Fibroblast of skin of abdomen (primary cell): ENCODE results near the gene RNF113B. TPM values are rescaled to one million over a fixed set of nuclear protein-coding genes. Genes with fewer than 3 reads are reported as not detected.

Experiments used
- DNase-seq: peaks from one replicate; pipeline ENCODE4 v3.0.0-alpha.2; 2013
- polyA plus RNA-seq, 2 experiments: library from polyadenylated mRNA; unstranded; fragments of 120-200 nt; gene quantifications; one replicate each; pipeline ENCODE4 v1.2.1, GENCODE V29; 2013; ENCODE audit not compliant: insufficient read length in 2 of 2

Gene RNF113B
- not detected for polyA plus RNA-seq (2013, experiment 1 of 2; ENCODE audit: insufficient read length)
- not detected for polyA plus RNA-seq (2013, experiment 2 of 2; ENCODE audit: insufficient read length)

DNA sequence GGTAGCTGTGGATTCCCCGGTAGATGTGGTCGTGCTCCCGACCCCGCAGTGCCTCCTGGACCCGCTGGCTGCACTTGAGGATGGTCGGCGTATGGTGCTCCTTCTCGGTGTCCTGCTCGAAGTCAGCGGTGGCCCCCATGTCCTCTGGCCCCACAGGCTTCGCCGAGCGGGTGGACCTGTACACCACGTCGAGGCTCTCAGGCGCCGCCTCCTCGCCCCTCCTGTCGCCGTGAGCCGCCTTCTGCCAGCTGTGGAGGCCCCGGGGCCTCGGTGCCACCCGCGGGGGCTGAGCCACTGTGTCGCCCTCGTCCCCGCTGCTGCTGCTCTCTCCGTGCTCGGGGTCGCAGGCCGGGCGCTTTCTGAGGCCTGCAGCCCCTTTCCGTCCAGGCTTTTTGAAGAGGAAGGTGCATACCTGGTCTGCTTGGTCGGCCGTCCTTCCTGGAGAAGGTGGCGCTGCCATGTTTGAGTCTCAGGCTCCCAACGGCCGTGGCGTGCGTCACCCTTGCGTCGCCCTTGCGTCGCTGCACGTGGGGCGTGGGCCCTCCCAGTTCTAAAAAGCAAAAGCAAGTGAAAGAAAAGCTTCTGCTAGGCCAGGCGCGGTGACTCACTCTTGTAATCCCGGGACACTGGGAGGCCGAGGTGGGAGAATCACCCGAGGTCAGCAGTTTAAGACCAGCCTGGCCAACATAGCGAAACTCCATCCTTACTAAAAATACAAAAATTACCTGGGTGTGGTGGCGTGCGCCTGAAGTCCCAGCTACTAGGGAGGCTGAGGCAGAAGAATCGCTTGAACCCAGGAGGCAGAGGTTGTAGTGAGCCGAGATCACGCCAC is at the start of gene RNF113B:
Gene RNF113B (minus strand): TSS at position 493 of the 832 bp plus-strand sequence. CDS start 33 bp downstream, at position 460.
- DNase-seq = no peak

DNA sequence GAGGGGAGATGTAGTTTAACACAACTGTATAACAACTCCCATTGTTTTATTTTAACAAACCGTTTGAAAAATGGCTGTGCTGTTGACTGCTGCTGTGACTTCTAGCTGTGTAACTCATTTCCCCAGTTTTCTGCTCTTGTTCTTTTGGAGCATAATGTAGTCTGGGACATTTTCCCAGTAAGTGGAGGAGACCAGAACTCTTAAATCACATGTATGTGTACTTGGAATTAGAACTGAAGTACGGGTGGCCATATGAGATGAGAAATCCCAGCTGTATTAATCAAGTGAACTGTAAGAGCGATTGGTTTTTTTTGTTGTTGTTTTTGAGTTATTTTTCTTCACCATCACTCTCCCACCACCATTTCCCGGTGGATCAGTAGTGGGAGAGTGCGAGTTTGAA is 49.4 kb upstream of the RNF113B start:
- DNase-seq = no peak

DNA sequence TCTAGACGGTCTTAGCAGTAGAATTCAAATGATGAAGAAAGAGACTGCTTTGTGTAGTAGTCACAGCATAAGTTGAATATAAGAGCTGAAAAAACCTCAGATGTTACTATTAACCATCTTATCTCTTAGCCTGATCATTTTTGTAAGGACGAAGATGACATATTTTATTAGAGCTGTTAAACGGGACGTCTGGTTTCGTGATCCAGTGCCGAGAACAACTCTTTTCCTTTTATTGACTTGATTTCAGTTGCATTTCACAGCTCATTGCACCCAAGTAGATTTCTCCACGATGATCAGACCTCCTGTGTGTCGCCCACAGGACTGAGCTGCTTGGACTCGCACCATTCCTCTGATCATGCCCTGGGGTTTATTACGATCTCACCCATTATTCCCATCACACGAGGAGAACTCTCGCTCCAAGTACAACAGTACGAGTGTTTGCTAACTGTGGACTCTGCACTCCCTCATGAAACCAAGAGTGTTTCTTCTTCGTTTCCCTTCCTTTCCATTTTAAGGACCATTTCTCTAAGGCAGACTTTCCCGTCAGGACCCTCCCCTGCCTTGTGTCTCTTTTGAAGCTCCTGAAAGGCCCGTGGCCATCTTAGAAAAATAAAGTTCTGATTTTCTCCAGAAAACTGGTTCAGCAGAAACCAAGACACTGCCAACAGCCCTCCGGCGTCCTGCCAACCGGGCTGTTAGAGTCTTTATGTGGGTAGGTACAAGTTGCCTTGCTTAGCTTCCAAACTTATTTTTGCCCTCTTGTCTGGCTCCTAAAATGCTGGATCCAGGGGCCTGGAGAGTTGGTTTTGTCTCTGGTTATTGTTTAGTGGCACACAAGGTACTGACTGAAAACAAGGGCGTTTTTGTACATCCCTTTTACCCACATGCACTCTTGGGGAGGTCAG is 48.2 kb upstream of the RNF113B start:
- no peak for DNase-seq

DNA sequence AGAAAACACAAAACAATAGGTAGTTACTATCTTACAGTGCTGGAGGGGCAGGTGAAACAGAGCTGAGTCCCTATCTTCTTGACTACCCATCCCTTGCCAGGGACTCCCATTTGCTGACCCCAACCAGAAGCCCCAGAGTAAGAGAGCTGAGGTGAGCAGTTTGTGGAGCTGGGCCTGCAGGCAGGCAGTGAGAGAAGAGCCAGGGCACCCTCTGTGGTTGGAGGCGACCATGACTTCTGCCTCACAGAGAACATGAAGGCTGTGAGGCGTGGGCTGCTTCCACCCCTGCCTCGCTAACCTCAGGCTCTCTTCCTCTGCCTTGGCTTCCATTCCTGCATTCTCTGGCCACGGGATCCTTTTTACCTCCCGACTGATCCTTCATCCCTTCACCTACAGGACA is 47.5 kb upstream of the RNF113B start:
- DNase-seq = no peak

DNA sequence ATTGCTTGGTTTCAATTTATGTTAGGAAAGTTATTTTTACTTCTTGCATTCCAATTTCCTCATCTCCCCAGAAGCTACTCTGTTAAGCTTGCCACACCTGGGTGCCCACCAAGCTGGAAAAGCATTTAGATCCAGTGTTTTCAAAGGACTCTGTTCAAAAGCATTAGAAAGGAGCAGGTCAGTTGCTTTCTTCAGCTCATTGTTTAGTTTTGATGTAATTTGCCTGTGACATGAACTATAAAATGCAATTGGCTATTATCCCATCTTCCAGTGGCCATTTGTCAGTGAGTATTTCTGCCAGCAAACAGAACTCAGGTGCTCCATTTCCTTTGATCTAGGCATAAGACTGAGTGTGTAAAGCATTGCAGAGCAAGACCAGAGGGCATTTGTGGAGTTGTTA is 46.7 kb upstream of the RNF113B start:
- no peak for DNase-seq

DNA sequence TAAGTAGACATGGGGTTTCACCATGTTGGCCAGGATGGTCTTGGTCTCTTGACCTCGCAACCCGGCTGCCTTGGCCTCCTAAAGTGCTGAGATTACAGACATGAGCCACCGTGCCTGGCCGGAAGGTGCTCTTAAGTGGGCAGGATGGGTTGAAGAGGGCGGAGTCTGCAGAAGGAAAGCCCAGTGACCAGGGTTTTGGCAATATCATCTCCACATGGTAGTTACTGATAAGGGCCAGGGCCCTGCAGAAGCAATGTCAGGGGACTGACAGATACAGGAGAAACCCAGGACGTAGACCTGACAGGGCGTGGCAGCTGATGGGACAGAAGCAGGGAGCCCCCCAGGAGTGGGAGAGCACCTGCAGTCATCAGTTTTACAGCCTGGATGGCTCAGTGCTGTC is 45.7 kb upstream of the RNF113B start:
- no peak for DNase-seq

DNA sequence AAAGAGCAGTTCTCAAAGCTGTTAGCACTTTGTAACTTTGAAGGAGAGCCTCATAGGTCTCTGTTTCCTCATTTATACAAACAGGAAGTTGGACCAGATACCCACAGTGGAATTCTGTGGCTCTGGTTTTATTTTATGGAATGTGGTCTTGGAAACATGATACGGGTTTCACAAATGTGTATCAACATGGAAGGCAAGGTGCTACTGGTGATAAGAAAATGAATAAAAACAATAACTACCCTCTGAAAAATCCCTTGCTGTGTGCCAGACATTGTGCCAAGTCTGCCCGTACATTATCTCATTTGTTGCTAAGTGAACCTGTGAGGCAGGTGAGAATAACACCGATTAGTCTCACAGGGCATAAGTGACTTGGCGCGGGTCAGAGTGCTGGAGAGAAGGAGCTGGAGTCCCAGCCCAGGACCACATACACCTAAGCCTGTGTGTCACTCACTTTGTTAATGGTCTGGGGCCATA is 45.0 kb upstream of the RNF113B start:
- peak; percentile 60 for DNase-seq

DNA sequence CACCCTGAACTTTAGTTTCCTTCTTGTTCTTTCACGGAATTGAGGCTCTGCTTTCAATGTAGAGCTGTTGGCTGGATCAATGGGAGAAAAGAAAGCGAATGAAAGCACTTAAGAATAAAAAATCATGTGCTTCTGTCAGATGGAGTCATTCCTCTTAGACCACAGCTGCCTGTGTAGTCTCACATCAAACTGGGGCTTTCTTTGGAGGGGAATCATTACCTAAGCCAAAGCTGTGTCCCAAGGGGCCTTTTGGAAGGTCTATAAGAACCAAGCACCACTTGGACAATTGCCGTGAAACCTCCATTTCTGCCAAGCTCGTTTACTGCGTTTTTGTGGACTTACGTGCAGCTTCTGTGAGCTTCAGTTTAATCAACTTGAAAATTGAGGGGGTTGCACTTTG is 44.2 kb upstream of the RNF113B start:
- peak; percentile 75 for DNase-seq

DNA sequence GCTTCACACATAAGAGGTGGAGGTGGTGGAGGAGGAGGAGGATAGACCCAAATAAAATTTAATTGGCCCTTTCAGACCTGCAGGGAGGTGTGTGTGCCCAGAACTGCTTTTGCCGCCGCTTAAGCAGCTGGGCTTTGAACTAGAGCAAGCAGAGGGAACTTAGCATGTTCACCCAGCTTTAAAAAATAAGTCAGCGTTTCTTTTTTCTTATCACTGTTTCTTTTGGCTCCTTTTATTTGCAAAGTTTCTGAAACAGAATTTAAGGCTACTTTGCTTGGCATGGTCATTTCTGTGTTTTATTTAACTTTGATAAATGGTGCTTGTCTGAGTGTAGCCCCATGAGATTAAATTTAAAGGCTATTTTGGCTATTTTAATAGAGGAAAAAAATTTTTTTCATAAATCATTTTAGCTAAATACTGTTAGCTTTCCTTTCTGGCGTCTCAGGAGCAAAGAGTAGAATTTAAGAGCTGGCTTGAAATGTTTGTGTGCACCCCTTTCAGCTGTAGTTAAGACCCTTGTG is 43.3 kb upstream of the RNF113B start:
- no peak for DNase-seq

DNA sequence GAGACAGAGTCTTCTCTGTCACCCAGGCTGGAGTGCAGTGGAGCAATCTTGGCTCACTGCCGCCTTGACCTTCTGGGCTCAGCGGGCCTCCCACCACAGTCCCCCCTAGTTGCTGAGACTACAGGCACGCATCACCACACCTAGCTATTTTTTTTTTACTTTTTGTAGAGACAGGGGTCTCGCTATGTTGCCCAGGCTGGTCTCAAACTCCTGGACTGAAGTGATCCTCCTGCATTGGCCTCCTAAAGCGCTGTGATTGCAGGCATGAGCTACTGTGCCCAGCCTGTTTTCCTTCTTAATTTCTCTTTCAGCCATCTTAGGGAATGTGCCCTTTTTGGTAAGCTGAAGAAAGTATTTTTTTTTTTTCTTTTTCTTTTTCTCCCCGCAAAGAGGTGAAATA is 42.6 kb upstream of the RNF113B start:
- no peak for DNase-seq

DNA sequence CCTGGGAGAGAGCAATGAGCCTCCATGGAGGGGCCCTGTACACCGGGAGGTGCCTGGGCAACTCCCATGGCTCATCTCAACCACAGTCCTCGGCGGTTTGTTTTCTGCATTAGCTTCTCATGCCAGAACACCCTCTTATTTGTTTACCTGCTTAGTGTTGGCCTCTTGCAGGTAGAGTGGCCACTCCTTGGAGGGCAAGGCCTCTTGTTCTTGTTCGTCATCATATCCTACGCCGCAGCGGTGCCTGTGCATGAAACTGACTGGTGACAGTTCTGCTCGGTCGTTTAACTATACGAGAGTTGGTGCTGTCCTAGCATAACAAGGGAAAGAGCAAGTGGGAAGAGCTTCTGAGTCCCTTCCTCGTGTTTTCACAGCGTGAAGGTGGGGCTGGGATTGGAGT is 40.5 kb upstream of the RNF113B start:
- DNase-seq = no peak

DNA sequence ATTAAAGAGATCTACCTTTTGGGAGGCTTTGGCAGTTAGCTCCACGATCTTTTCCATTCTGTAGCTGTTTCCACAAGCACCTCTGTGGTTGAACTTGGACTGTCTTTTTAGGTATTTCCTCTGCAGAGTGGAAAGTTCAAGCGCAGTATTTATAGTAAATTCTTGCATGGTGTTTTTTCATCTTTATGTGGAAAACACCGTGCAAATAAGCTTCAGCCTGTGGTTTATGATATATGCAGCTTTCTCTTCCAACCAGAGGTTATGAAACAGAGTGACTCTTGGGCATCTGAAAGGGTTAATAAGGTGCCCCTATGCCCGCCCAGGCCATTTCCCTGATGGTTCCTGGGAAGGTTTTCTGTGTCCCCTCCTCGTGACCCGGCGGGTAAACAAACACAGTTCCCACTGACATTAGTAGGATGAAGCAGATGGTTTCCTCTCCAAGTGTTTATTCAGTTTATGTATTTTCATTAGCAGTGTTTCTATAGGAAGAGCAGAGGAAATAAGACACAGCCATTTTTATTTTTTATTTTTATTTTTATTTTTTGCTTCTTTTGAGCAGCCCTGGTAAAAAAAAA is 39.7 kb upstream of the RNF113B start:
- DNase-seq = no peak

DNA sequence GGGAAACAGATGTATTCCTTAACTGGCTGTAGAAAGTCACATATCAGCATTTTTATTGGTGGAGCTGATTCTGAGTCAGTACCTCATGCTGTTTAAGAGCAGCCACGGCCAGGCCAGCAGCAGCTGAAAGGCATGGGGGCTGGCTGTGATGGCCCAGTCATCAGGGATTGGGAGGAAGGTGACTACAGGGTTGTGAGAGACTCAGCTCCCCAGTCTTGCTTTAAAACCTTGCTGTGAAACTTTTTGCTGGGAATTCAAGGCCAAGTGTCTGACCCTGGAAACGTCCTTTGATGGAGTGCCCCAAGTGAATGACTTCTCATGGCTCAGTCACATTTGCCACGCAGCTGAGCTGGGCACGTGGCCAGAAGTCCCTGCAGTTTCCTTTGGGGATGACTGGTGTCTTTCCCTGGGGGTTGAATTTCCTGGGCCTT is 39.1 kb upstream of the RNF113B start:
- DNase-seq = peak; percentile 84

DNA sequence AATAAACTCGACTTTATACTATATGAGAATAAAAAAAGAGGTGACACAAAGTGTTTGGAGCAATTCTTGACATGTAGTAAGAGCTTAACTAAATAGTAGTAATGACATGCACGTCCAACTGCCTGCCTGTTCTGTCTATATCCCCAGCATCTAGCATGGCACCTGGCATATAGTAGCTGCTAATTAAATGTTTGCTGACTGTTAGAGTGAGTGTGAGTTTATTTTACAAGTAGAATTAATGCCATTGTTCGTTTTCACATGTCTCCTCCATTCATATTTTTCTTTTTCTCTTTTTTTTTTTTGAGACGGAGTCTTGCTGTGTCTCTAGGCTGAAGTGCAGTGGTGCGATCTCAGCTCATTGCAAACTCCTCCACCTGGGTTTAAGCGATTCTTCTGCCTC is 38.4 kb upstream of the RNF113B start:
- DNase-seq = no peak

DNA sequence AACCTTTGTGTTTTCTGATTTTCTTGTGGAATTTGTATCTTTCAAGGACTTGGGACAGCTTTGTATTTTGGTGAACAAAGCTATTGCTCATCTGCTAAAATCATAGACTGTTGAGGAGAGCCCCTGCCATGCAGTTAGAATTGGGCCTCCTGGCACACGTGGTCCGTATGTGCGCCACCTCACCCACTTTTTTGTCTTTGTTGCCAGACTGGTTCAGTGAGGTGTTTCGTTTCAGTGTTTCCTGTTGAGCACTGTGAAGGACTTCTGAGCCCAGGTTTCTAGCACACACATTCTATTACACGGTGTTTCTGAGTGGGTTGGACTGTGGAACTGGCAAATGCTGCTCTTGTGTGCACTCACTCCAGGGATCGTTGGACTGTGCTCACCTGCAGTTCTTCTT is 37.6 kb upstream of the RNF113B start:
- no peak for DNase-seq

DNA sequence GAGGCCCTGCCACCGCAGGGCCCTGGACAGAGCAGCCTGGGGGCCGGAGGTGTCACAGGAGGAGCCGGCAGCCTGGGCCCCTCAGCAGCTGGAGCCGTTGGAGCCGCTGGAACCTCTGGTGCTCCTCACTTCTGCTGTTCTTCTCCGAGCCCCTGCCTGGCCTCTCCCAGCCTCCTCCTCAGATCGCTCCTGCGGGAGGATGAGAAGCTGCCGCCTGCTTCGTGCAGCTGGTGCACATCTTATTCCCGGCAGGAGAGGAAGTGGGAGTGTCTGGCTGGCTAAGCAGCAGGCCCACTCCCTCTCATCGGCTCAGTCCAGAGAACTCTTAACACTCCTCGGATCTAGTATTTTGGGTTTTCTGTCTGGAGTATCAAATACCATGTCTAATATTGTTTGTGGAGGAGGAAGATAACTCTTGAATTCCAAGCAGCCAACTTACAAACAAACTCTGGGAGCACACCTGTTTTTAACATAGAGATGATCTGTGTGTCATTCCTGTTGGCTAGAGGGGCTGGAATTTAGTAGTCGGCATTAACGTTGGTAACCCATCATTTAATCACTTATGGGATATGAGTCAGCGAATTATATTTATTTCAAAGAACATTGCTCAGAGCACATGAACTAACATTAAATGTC is 37.1 kb upstream of the RNF113B start:
- peak; percentile 75 for DNase-seq

DNA sequence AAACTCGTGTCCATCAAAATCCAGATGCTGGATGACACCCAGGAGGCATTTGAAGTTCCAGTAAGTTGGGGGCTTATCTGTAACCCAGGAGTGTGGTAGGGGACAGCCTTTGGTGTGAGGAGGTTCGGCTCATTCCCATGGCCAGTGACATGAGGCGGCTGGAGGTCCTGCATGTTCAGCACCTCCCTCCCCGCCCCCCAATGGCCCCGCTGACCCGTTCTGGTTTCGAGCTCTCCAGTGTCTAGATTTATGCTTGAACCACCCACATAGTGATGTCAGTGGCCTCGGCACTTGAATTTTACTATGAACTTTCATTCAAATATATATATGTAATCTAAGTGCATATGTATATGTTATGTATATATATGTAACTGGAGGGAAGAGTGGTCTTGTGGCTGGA is 36.3 kb upstream of the RNF113B start:
- DNase-seq = no peak

DNA sequence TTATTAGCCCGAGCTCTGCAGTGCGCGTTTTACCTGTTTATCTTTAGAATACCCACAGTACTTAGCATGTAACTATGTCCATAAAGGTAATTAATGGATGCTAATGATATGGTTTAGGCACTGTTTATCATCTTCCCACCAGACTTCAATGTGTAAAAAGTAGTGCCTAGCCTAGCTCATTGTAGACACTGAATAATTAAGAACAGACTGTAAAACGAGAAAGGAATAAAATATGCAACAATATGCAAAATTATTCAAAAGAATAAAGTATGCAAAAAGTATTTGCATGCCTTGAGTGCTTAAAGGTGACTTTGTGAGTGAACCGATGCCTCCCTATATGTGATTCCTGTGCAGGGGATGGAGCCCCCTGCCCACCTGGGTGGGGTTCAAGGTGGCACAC is 35.7 kb upstream of the RNF113B start:
- no peak for DNase-seq

DNA sequence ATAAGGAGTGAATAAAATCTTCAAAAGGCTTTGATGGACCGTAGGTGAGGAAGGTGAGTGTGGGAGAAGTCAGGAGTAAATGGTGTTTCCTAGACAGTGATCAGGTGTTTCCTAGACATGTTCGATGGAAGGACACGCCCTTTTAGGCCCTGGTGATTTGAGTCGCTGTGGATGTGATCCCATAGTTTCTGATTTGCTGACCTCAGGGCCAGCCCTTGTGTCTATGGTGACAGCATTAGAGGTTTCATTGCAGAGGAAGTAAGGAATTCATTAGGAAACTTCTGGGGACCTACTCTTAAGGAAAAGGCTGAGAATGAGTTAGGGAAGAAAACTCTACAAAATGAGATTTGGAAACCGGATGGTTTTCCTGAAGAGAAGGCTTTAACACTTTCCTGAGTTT is 31.5 kb upstream of the RNF113B start:
- no peak for DNase-seq

DNA sequence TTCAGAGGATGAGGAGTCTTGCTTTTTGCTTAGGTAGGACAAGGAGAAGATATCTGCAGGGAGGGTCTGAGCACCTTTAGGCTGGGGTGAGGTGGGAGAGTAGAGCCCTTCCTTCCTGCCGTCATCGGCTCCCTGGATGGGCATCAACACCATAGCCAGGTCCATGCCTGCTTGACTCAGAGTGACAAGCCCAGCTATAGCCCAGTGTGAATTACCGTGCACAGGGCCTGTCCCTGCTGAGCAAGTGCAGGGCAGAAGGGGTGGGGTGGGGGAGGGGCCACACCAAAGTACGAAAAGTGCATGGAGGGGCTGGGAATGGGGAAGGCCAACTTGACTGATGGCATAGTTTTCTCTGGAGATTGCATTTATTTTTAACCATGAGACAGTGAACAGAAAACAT is 30.3 kb upstream of the RNF113B start:
- DNase-seq = no peak

DNA sequence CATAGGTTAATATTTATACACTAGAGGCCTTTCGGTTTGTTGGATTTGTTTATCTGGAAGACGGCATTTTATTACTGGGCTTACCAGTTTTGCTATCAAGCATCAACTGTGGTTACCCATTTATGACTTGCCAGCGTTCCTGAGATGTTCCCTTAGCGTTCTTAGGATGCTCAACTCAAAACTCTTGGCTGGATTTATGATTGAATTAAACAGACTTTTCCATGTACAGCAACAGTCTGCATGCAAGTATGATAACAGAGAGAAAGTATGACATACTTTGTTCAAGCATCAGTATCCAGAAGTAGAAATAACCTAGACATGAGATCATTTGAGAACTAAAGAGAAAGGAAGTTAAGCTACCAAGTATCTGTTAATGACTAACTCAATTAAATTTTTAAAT is 29.9 kb upstream of the RNF113B start:
- DNase-seq = peak; percentile 96

DNA sequence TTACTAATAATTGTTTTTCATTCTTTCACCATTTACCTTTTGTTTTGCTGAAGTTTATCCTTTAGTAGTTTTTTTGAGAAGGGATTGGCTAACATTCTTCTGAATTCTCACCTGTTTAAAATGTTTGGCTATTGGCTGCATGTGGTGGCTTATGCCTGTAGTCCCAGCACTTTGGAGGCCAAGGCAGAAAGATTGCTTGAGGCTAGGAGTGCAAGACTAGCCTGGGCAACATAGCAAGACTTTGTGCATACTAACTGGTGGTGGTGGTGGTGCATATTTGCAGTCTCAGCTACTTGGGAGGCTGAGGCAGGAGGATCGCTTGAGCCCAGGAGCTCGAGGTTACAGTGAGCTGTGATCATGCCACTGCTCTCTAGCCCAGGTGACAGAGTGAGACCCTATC is 27.5 kb upstream of the RNF113B start:
- no peak for DNase-seq
